GM12878 (cell line): ENCODE data around the gene BCR. TPM values are rescaled to one million over a fixed set of nuclear protein-coding genes. Genes with fewer than 3 reads are reported as not detected.

Experiments used
- ATAC-seq: fragments of 200-7000 bp; cut with Tn5 transposase; 3 replicates; pipeline ENCODE4 v1.9.1; 2020; ENCODE audit warnings: mild to moderate bottlenecking, moderate library complexity
- BruUV-seq: library from RNA; stranded (reverse); fragments of 400-500 nt; replicated peaks from 2 replicates; lab custom pipeline; 2021; lab: Mats Ljungman, UMichigan
- CTCF ChIA-PET: fragments of 300-600 bp; sonication (Branson Sonifier 250); formaldehyde crosslinking; extraction: SDS; loops from one replicate; lab custom pipeline; 2021; ENCODE audit warnings: inconsistent platforms; lab: Yijun Ruan, JAX
- POLR2A ChIA-PET: fragments of 350-600 bp; formaldehyde crosslinking; extraction: SDS; loops from one replicate; lab custom pipeline; 2021; ENCODE audit warnings: inconsistent platforms; lab: Charles Lee
- RAD21 ChIA-PET: fragments of 300-600 bp; sonication (Branson Sonifier 250); formaldehyde crosslinking; loops from one replicate; lab custom pipeline; 2023; ENCODE audit warnings: antibody characterized with exemption; ENCODE audit not compliant: unreplicated experiment; lab: Charles Lee
- SMC1A ChIA-PET: fragments of 300-600 bp; sonication (Branson Sonifier 250); formaldehyde crosslinking; loops from one replicate; lab custom pipeline; 2023; ENCODE audit not compliant: unreplicated experiment, uncharacterized antibody; lab: Charles Lee
- DNase-seq: peaks from one replicate; pipeline ENCODE4 v3.0.0-alpha.2; 2011; ENCODE audit warnings: low read depth, low spot score
- FAIRE-seq: peaks from 3 replicates; lab custom pipeline; 2011; peaks lifted over from hg19 to GRCh38; lab: Jason Lieb, UNC
- H2AFZ ChIP-seq: 2 replicates; pipeline ENCODE4 v1.6.0; 2011; ENCODE audit warnings: low read depth, low read length, control low read depth; ENCODE audit not compliant: control insufficient read depth
- H3K27ac ChIP-seq: 2 replicates; pipeline ENCODE4 v1.5.1; 2011; ENCODE audit warnings: control low read depth; ENCODE audit not compliant: control insufficient read depth, insufficient read depth
- H3K27me3 ChIP-seq, 2 experiments: replicated peaks in 1 of 2; 2 replicates each; pipeline versions ENCODE4 v1.6.0 to v1.6.1; 2011; ENCODE audit warnings: low read length in 1 of 2; ENCODE audit not compliant: control insufficient read depth in 2 of 2, insufficient read depth in 2 of 2
- H3K36me3 ChIP-seq, 2 experiments: 2 replicates each; pipeline ENCODE4 v1.5.1; 2011; ENCODE audit warnings: low read length in 1 of 2; ENCODE audit not compliant: control insufficient read depth in 2 of 2, insufficient read depth in 2 of 2
- H3K4me1 ChIP-seq: 2 replicates; pipeline ENCODE4 v1.6.1; 2011; ENCODE audit warnings: mild to moderate bottlenecking, low read length, moderate library complexity, mixed read lengths; ENCODE audit not compliant: control insufficient read depth, insufficient read depth
- H3K4me2 ChIP-seq: 2 replicates; pipeline ENCODE4 v1.6.0; 2011; ENCODE audit warnings: control low read depth; ENCODE audit not compliant: control insufficient read depth, insufficient read depth
- H3K4me3 ChIP-seq: fragments of 200-600 bp; sonication (generic); 2 replicates; pipeline ENCODE4 v1.5.1; 2016
- H3K79me2 ChIP-seq: 2 replicates; pipeline ENCODE4 v1.6.0; 2011; ENCODE audit warnings: low read length; ENCODE audit not compliant: control insufficient read depth, insufficient read depth
- H3K9ac ChIP-seq: 2 replicates; pipeline ENCODE4 v1.8.0; 2011; ENCODE audit warnings: low read length, control low read depth, mixed read lengths; ENCODE audit not compliant: control insufficient read depth, insufficient read depth
- H3K9me3 ChIP-seq: replicated peaks from 3 replicates; pipeline ENCODE4 v1.5.1; 2011; ENCODE audit warnings: mild to moderate bottlenecking, low read length; ENCODE audit not compliant: control insufficient read depth, insufficient read depth
- H4K20me1 ChIP-seq: 2 replicates; pipeline ENCODE4 v1.6.0; 2011; ENCODE audit not compliant: control insufficient read depth, insufficient read depth
- CREM ChIP-seq: IDR thresholded peaks from 2 replicates; pipeline ENCODE4 v1.6.1; 2014; ENCODE audit warnings: antibody characterized with exemption, low read depth
- EED ChIP-seq: sonication (generic); IDR thresholded peaks from 2 replicates; pipeline ENCODE4 v1.6.1; 2016; ENCODE audit warnings: antibody characterized with exemption, low read depth
- EGR1 ChIP-seq, 2 experiments: IDR thresholded peaks; 1 replicate in 1 of 2; 2 replicates in 1 of 2; pipeline ENCODE4 v1.6.1; 2011 to 2012; ENCODE audit warnings: low read depth in 2 of 2, low read length in 2 of 2, borderline replicate concordance in 1 of 2, mild to moderate bottlenecking in 1 of 2, moderate library complexity in 1 of 2
- EZH2 ChIP-seq: IDR thresholded peaks from 2 replicates; pipeline ENCODE4 v1.6.1; 2012; ENCODE audit warnings: low read depth, mild to moderate bottlenecking, control low read depth, inconsistent platforms, low read length, borderline replicate concordance; ENCODE audit not compliant: control insufficient read depth
- KLF5 ChIP-seq: fragments of 450-650 bp; IDR thresholded peaks from 2 replicates; pipeline ENCODE4 v1.6.1; 2014; ENCODE audit warnings: mild to moderate bottlenecking; ENCODE audit not compliant: partially characterized antibody
- POLR2AphosphoS5 ChIP-seq: IDR thresholded peaks from 2 replicates; pipeline ENCODE4 v1.6.1; 2011; ENCODE audit warnings: mild to moderate bottlenecking, low read length, inconsistent platforms
- RAD21 ChIP-seq: IDR thresholded peaks from 2 replicates; pipeline ENCODE4 v1.6.1; 2011; ENCODE audit warnings: mild to moderate bottlenecking, low read depth, low read length, moderate library complexity; ENCODE audit not compliant: insufficient read depth
- SIX5 ChIP-seq: IDR thresholded peaks from 2 replicates; pipeline ENCODE4 v1.6.1; 2011; ENCODE audit warnings: mild to moderate bottlenecking, low read depth, low read length, moderate library complexity; ENCODE audit not compliant: severe bottlenecking
- ZNF274 ChIP-seq: IDR thresholded peaks from one replicate; pipeline ENCODE4 v1.8.0; 2011; ENCODE audit not compliant: insufficient read length, insufficient read depth
- WGBS: methylation state at CpG from one replicate; pipeline ENCODE4 v1.1.6; 2016; ENCODE audit warnings: low lambda C conversion rate; ENCODE audit not compliant: insufficient replicate concordance, insufficient coverage; ENCODE audit errors: missing lambda C conversion rate; 5-methylcytosine and 5-hydroxymethylcytosine counted together
- in situ Hi-C: fragments of 300-500 bp; cut with MboI; formaldehyde crosslinking; loops from 9 replicates; pipeline ENCODE4 v1.14.3; 2018; ENCODE audit warnings: mixed read lengths
- intact Hi-C: fragments of 100-400 bp; cut with micrococcal nuclease; formaldehyde crosslinking; loops from one replicate; pipeline ENCODE4 v1.14.2; 2022; ENCODE audit not compliant: unreplicated experiment
- polyA plus RNA-seq, 11 experiments: library from polyadenylated mRNA; depleted of rRNA in 4 of 11; unstranded in 6 of 11; stranded (reverse) in 5 of 11; fragments of >200 nt; fragmentation: Nextera tagmentation in 4 of 11; fragmentation: Illumina TruSeq in 1 of 11; extraction: Ambion mirVana in 4 of 11; extraction: Trizol in 1 of 11; gene quantifications; 1 replicate in 1 of 11; 2 replicates in 10 of 11; pipeline versions ENCODE4 v1.2.1 to v1.2.3, GENCODE V29; 2011 to 2016; ENCODE audit warnings: inconsistent platforms in 2 of 11, missing spikeins in 2 of 11, low read depth in 1 of 11
- total RNA-seq, 4 experiments: library from RNA; depleted of rRNA in 3 of 4; stranded (reverse); fragments of >200 nt in 3 of 4; fragmentation: Illumina TruSeq in 1 of 4; extraction: Trizol in 1 of 4; gene quantifications; 2 replicates each; pipeline versions ENCODE4 v1.2.1 to v1.2.3, GENCODE V29; 2013 to 2021
- TF ChIP-seq, protein P1 (sequence below): fragments of 450-650 bp; IDR thresholded peaks from 2 replicates; pipeline ENCODE4 v1.6.1; 2016; ENCODE audit warnings: mild to moderate bottlenecking
- TF ChIP-seq, protein P2 (sequence below): IDR thresholded peaks from 2 replicates; pipeline ENCODE4 v1.6.1; 2012; ENCODE audit warnings: low read depth, low read length, improper control_type of control experiment
- TF ChIP-seq, protein P3 (sequence below): fragments of 450-650 bp; IDR thresholded peaks from 2 replicates; pipeline ENCODE4 v1.6.1; 2017; ENCODE audit warnings: mild to moderate bottlenecking, moderate library complexity
- TF ChIP-seq, protein P4 (sequence below): fragments of 450-650 bp; IDR thresholded peaks from 2 replicates; pipeline ENCODE4 v1.6.1; 2017; ENCODE audit warnings: mild to moderate bottlenecking

The BCR gene
- total and polyA plus RNA-seq, 10 of the 15 experiments (the other 5 are each of a cell fraction or from before 2014, with no cell fraction given): 1.7 to 64.7 (median 18.4) TPM

DNA sequence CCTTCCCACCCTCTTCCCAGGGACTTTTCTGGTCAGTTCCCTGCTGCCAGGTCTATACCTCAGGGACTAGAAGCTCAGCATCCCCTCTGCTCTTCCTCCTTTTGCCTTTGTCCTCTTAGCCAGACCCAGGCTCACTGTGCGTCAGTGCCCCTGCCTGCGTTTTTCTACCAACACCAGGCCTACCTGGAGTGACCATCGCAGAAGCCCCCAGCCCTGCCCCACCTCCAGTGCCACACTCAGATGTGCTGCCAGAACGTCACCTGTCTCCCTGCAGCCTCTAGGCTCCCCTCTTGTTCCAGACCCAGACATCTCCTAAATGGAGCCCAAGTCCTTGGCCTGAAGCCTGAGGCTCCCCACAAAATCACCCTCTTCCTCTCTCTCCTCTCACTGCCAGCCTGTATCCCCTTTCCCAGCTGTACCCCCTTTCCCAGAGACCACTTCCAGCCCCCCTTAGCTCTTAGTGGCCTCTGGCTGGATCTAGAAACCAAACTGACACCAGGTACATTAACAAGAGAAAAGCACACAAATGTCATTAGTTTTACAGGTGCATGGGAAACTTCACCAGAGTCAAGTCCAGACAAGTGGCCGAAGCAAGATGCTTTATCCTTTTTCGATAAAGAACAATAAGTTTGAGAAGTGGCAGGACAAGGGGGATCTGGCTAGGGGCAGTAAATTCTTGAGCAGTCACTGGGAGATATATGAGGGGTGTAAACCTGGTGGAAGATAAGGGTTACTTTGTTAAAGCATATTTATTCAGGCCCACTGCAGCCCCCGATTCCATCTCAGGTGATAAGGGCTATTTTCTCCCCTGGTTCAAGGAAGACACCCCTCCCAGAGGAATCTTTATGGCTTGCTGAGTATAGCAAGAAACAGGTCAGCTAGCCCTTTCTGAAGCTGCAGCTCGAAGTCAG, 61.5 kb downstream of the BCR start:
- H3K9ac ChIP-seq: no peak overlapping the region
- H3K27me3 ChIP-seq: no peaks in the 10 kb centered on the region
- no TSS peak for BruUV-seq
- no peak overlapping the region for H2AFZ ChIP-seq
- peaks cover 39% of the 10 kb centered on the region for H3K4me1 ChIP-seq
- no peak for ATAC-seq
- RAD21 ChIA-PET: interaction anchor here (1.4 to 2.2 kb wide), 2 partner anchors 22 to 58 kb away, joined by 4 to 8 read pairs; no protein-coding TSS in a partner anchor
- H3K79me2 ChIP-seq: peaks cover 10% of the 10 kb centered on the region
- DNase-seq: no peak
- H3K9me3 ChIP-seq: no peaks in the 10 kb centered on the region; the same call in 2 of the 3 replicates
- H3K4me2 ChIP-seq: peak overlapping the region; percentile 17; the same call in 1 of the 2 replicates
- no peak for FAIRE-seq
- SMC1A ChIA-PET: interaction anchor here (1.2 to 1.9 kb wide), 3 partner anchors 59 to 62 kb away, joined by 3 to 6 read pairs (median 4); no protein-coding TSS in a partner anchor
- WGBS: 95% methylated on average over 8 of the region's 8 CpGs
- no peaks in the 10 kb centered on the region for H4K20me1 ChIP-seq
- POLR2A ChIA-PET: interaction anchor here (0.7 to 1.9 kb wide), 2 partner anchors 23 to 67 kb away, joined by 3 to 7 read pairs; no protein-coding TSS in a partner anchor
- no peak overlapping the region; the same call in 1 of the 2 replicates for H3K27ac ChIP-seq
- peaks cover 0 to 4% of the 10 kb centered on the region in 2 experiments; a peak in 2 of 4 replicates for H3K36me3 ChIP-seq
- H3K4me3 ChIP-seq: no peak overlapping the region
- in situ Hi-C loops: no loop called here
- intact Hi-C loops: no loop called here
- CTCF ChIA-PET: interaction anchor here (0.9 to 2.8 kb wide), 4 partner anchors 54 to 106 kb away, joined by 3 to 15 read pairs (median 7); no protein-coding TSS in a partner anchor
- TF ChIP-seq, protein P1, sequence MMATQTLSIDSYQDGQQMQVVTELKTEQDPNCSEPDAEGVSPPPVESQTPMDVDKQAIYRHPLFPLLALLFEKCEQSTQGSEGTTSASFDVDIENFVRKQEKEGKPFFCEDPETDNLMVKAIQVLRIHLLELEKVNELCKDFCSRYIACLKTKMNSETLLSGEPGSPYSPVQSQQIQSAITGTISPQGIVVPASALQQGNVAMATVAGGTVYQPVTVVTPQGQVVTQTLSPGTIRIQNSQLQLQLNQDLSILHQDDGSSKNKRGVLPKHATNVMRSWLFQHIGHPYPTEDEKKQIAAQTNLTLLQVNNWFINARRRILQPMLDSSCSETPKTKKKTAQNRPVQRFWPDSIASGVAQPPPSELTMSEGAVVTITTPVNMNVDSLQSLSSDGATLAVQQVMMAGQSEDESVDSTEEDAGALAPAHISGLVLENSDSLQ: no peak
- TF ChIP-seq EZH2: no peak
- no peak for TF ChIP-seq EED
- no peak for TF ChIP-seq ZNF274
- no peak for TF ChIP-seq EGR1 (IDR thresholded peaks at IDR 0.05; ENCODE audit: borderline replicate concordance in 1 of 2, low read depth in 2 of 2, low read length in 2 of 2)
- no peak for TF ChIP-seq KLF5
- TF ChIP-seq, protein P2, sequence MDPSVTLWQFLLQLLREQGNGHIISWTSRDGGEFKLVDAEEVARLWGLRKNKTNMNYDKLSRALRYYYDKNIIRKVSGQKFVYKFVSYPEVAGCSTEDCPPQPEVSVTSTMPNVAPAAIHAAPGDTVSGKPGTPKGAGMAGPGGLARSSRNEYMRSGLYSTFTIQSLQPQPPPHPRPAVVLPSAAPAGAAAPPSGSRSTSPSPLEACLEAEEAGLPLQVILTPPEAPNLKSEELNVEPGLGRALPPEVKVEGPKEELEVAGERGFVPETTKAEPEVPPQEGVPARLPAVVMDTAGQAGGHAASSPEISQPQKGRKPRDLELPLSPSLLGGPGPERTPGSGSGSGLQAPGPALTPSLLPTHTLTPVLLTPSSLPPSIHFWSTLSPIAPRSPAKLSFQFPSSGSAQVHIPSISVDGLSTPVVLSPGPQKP: no peak
- TF ChIP-seq, protein P3, sequence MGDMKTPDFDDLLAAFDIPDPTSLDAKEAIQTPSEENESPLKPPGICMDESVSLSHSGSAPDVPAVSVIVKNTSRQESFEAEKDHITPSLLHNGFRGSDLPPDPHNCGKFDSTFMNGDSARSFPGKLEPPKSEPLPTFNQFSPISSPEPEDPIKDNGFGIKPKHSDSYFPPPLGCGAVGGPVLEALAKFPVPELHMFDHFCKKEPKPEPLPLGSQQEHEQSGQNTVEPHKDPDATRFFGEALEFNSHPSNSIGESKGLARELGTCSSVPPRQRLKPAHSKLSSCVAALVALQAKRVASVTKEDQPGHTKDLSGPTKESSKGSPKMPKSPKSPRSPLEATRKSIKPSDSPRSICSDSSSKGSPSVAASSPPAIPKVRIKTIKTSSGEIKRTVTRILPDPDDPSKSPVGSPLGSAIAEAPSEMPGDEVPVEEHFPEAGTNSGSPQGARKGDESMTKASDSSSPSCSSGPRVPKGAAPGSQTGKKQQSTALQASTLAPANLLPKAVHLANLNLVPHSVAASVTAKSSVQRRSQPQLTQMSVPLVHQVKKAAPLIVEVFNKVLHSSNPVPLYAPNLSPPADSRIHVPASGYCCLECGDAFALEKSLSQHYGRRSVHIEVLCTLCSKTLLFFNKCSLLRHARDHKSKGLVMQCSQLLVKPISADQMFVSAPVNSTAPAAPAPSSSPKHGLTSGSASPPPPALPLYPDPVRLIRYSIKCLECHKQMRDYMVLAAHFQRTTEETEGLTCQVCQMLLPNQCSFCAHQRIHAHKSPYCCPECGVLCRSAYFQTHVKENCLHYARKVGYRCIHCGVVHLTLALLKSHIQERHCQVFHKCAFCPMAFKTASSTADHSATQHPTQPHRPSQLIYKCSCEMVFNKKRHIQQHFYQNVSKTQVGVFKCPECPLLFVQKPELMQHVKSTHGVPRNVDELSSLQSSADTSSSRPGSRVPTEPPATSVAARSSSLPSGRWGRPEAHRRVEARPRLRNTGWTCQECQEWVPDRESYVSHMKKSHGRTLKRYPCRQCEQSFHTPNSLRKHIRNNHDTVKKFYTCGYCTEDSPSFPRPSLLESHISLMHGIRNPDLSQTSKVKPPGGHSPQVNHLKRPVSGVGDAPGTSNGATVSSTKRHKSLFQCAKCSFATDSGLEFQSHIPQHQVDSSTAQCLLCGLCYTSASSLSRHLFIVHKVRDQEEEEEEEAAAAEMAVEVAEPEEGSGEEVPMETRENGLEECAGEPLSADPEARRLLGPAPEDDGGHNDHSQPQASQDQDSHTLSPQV: no peak
- no peak for TF ChIP-seq SIX5
- TF ChIP-seq, protein P4, sequence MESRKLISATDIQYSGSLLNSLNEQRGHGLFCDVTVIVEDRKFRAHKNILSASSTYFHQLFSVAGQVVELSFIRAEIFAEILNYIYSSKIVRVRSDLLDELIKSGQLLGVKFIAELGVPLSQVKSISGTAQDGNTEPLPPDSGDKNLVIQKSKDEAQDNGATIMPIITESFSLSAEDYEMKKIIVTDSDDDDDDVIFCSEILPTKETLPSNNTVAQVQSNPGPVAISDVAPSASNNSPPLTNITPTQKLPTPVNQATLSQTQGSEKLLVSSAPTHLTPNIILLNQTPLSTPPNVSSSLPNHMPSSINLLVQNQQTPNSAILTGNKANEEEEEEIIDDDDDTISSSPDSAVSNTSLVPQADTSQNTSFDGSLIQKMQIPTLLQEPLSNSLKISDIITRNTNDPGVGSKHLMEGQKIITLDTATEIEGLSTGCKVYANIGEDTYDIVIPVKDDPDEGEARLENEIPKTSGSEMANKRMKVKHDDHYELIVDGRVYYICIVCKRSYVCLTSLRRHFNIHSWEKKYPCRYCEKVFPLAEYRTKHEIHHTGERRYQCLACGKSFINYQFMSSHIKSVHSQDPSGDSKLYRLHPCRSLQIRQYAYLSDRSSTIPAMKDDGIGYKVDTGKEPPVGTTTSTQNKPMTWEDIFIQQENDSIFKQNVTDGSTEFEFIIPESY: no peak
- no peak for TF ChIP-seq RAD21
- TF ChIP-seq POLR2AphosphoS5: no peak
- TF ChIP-seq CREM: no peak
